SK-N-SH treated with all-trans-retinoic acid at 6 μM for 48 hours (cell line): ENCODE data around the gene UBE2S.

ENCODE experiments used
- ARNTL ChIP-seq: fragments of 450-650 bp; formaldehyde crosslinking; IDR thresholded peaks from 2 replicates; pipeline ENCODE4 v1.5.0; 2020; ENCODE audit warnings: low read depth, mild to moderate bottlenecking, moderate library complexity, borderline replicate concordance
- ESRRG ChIP-seq: fragments of 250-450 bp; sonication (Bioruptor Pico); IDR thresholded peaks from 2 replicates; pipeline ENCODE4 v1.6.1; 2021; ENCODE audit warnings: mild to moderate bottlenecking
- GLIS3 ChIP-seq: fragments of 250-450 bp; sonication (Bioruptor Pico); IDR thresholded peaks from 2 replicates; pipeline ENCODE4 v1.5.0; 2020; ENCODE audit warnings: mild to moderate bottlenecking, moderate library complexity
- ISL1 ChIP-seq: fragments of 250-450 bp; sonication (Bioruptor Pico); IDR thresholded peaks from 2 replicates; pipeline ENCODE4 v2.1.2; 2022; ENCODE audit warnings: mild to moderate bottlenecking, moderate library complexity
- PPARA ChIP-seq: fragments of 250-450 bp; sonication (Bioruptor Pico); IDR thresholded peaks from 2 replicates; pipeline ENCODE4 v1.5.0; 2020; ENCODE audit warnings: mild to moderate bottlenecking, borderline replicate concordance
- RARB ChIP-seq: fragments of 250-450 bp; sonication (Bioruptor Pico); IDR thresholded peaks from 2 replicates; pipeline ENCODE4 v1.8.0; 2021; ENCODE audit warnings: mild to moderate bottlenecking, moderate library complexity
- TCF4 ChIP-seq: fragments of 250-450 bp; sonication (Bioruptor Pico); IDR thresholded peaks from 2 replicates; pipeline ENCODE4 v1.8.0; 2021; ENCODE audit warnings: mild to moderate bottlenecking, moderate library complexity, borderline replicate concordance
- ZC3H10 ChIP-seq: fragments of 250-450 bp; sonication (Bioruptor Pico); IDR thresholded peaks from 2 replicates; pipeline ENCODE4 v1.5.1; 2021; ENCODE audit warnings: mild to moderate bottlenecking, moderate library complexity
- ZFP3 ChIP-seq: fragments of 250-450 bp; sonication (Bioruptor Pico); IDR thresholded peaks from 2 replicates; pipeline ENCODE4 v1.5.0; 2020; ENCODE audit warnings: mild to moderate bottlenecking, moderate library complexity
- TF ChIP-seq, protein P1 (sequence below): fragments of 250-450 bp; sonication (Bioruptor Pico); IDR thresholded peaks from 2 replicates; pipeline ENCODE4 v1.5.1; 2021; ENCODE audit warnings: mild to moderate bottlenecking, moderate library complexity
- TF ChIP-seq, protein P2 (sequence below): fragments of 250-450 bp; sonication (Bioruptor Pico); IDR thresholded peaks from 2 replicates; pipeline ENCODE4 v1.8.0; 2020; ENCODE audit warnings: mild to moderate bottlenecking, moderate library complexity, borderline replicate concordance
- TF ChIP-seq, protein P3 (sequence below): fragments of 250-450 bp; sonication (Bioruptor Pico); IDR thresholded peaks from 2 replicates; pipeline ENCODE4 v1.5.0; 2020; ENCODE audit warnings: mild to moderate bottlenecking, moderate library complexity

DNA sequence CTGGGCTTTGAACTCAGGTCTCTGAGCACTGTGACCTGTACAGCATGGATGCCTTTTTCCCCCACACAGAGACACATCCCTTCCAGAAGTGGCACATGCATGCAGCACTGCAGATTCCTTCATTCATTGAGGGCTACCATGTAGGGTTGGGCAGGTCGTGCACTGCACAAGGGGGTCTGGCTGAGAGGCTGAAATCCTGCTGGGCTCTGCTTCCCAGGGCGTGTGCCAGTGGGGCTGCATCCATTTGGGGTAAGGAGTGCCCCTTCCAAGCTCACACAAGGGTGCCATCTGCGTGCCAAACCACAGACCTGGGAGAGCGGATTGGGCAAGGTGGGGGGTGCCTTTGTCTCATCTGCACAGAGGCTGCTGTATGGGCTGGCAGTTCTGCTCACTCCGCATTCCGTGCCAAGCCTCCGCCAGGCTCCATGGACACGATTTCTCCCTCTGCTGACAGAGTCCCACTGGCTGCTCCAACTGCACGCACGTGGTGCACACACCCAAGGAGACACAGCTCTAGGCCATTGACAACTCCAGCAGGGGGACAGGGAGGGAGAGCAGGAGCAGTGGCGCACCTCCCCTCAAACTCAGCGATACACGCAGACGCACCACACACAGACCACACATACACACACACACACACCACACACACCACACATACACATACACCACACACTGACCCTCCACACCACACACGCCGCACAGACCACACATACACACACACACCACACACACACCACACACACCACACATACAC lies 40.0 kb upstream of the UBE2S start:
- TF ChIP-seq, protein P1, sequence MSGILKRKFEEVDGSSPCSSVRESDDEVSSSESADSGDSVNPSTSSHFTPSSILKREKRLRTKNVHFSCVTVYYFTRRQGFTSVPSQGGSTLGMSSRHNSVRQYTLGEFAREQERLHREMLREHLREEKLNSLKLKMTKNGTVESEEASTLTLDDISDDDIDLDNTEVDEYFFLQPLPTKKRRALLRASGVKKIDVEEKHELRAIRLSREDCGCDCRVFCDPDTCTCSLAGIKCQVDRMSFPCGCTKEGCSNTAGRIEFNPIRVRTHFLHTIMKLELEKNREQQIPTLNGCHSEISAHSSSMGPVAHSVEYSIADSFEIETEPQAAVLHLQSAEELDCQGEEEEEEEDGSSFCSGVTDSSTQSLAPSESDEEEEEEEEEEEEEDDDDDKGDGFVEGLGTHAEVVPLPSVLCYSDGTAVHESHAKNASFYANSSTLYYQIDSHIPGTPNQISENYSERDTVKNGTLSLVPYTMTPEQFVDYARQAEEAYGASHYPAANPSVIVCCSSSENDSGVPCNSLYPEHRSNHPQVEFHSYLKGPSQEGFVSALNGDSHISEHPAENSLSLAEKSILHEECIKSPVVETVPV (CRISPR knock-in tag): no peak
- TF ChIP-seq, protein P2, sequence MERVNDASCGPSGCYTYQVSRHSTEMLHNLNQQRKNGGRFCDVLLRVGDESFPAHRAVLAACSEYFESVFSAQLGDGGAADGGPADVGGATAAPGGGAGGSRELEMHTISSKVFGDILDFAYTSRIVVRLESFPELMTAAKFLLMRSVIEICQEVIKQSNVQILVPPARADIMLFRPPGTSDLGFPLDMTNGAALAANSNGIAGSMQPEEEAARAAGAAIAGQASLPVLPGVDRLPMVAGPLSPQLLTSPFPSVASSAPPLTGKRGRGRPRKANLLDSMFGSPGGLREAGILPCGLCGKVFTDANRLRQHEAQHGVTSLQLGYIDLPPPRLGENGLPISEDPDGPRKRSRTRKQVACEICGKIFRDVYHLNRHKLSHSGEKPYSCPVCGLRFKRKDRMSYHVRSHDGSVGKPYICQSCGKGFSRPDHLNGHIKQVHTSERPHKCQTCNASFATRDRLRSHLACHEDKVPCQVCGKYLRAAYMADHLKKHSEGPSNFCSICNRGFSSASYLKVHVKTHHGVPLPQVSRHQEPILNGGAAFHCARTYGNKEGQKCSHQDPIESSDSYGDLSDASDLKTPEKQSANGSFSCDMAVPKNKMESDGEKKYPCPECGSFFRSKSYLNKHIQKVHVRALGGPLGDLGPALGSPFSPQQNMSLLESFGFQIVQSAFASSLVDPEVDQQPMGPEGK (CRISPR knock-in tag): no peak
- TF ChIP-seq ISL1 (CRISPR knock-in tag) (no peak), ZC3H10 (CRISPR knock-in tag) (no peak), ZFP3 (CRISPR knock-in tag) (no peak), TCF4 (CRISPR knock-in tag) (no peak), RARB (CRISPR knock-in tag) (no peak), GLIS3 (CRISPR knock-in tag) (no peak), PPARA (no peak), ARNTL (CRISPR knock-in tag) (no peak), ESRRG (no peak)
- TF ChIP-seq, protein P3, sequence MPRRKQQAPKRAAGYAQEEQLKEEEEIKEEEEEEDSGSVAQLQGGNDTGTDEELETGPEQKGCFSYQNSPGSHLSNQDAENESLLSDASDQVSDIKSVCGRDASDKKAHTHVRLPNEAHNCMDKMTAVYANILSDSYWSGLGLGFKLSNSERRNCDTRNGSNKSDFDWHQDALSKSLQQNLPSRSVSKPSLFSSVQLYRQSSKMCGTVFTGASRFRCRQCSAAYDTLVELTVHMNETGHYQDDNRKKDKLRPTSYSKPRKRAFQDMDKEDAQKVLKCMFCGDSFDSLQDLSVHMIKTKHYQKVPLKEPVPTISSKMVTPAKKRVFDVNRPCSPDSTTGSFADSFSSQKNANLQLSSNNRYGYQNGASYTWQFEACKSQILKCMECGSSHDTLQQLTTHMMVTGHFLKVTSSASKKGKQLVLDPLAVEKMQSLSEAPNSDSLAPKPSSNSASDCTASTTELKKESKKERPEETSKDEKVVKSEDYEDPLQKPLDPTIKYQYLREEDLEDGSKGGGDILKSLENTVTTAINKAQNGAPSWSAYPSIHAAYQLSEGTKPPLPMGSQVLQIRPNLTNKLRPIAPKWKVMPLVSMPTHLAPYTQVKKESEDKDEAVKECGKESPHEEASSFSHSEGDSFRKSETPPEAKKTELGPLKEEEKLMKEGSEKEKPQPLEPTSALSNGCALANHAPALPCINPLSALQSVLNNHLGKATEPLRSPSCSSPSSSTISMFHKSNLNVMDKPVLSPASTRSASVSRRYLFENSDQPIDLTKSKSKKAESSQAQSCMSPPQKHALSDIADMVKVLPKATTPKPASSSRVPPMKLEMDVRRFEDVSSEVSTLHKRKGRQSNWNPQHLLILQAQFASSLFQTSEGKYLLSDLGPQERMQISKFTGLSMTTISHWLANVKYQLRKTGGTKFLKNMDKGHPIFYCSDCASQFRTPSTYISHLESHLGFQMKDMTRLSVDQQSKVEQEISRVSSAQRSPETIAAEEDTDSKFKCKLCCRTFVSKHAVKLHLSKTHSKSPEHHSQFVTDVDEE (CRISPR knock-in tag): no peak
